Measurements from ENCODE around the gene AKAP13. TPM values are rescaled to one million over a fixed set of nuclear protein-coding genes. Genes with fewer than 3 reads are reported as not detected.

The AKAP13 gene
- total RNA-seq, 2 experiments from 2014 or later = 282 to 304 TPM

- Histone ChIP-seq H3K36me3 (ENCODE audit: insufficient read depth, low read length) (peaks cover 4% of the 10 kb centered on the region), H3K4me3 (ENCODE audit: low read length) (no peak overlapping the region), H3K27ac (ENCODE audit: low read depth in 1 of 2, low read length in 2 of 2) (no peak overlapping the region), H3K9me3 (ENCODE audit: control insufficient read depth in 1 of 2, insufficient read depth in 1 of 2, low read length in 2 of 2) (no peaks in the 10 kb centered on the region), H3K4me1 (ENCODE audit: insufficient read depth, low read length) (peaks cover 9% of the 10 kb centered on the region), H3K27me3 (ENCODE audit: control insufficient read depth in 1 of 2, insufficient read depth in 2 of 2, low read length in 2 of 2) (no peaks in the 10 kb centered on the region)
- intact Hi-C loops (cut with DNase I, micrococcal nuclease) = no loop called here
- ChIA-PET CTCF (no interaction called here), POLR2A (no interaction called here)
- TF ChIP-seq CTCF (IDR thresholded peaks at IDR 0.05) = no peak
- Mint-ChIP-seq H3K27ac (no peak overlapping the region), H3K36me3 (ENCODE audit: low read depth) (peaks cover 9% of the 10 kb centered on the region), H3K9me3 (no peaks in the 10 kb centered on the region), H3K4me3 (no peak overlapping the region), H3K27me3 (no peaks in the 10 kb centered on the region), H3K4me1 (ENCODE audit: low read depth) (peaks cover 81% of the 10 kb centered on the region)
- ATAC-seq (ENCODE audit: poor library complexity) (no peak), DNase-seq (no peak)
Observed at GRCh38 chr15:85492406-85492805, 112.0 kb downstream of the AKAP13 start.

- Mint-ChIP-seq H3K4me3 (no peak overlapping the region), H3K36me3 (ENCODE audit: low read depth) (peaks cover 4% of the 10 kb centered on the region), H3K4me1 (ENCODE audit: low read depth) (peaks cover 84% of the 10 kb centered on the region), H3K27me3 (no peaks in the 10 kb centered on the region), H3K27ac (no peak overlapping the region), H3K9me3 (no peaks in the 10 kb centered on the region)
- Histone ChIP-seq H3K9me3 (ENCODE audit: control insufficient read depth in 1 of 2, insufficient read depth in 1 of 2, low read length in 2 of 2) (no peaks in the 10 kb centered on the region), H3K27me3 (ENCODE audit: control insufficient read depth in 1 of 2, insufficient read depth in 2 of 2, low read length in 2 of 2) (no peaks in the 10 kb centered on the region), H3K36me3 (ENCODE audit: insufficient read depth, low read length) (no peaks in the 10 kb centered on the region), H3K4me3 (ENCODE audit: low read length) (no peak overlapping the region), H3K4me1 (ENCODE audit: insufficient read depth, low read length) (peaks cover 6% of the 10 kb centered on the region), H3K27ac (ENCODE audit: low read depth in 1 of 2, low read length in 2 of 2) (no peak overlapping the region)
- DNase-seq = no peak
- POLR2A ChIA-PET = interaction anchor here (0.6 kb wide), 1 partner anchor 239 kb away, joined by 3 read pairs; no protein-coding TSS in a partner anchor
- CTCF ChIA-PET = no interaction called here
- ATAC-seq (ENCODE audit: poor library complexity) = peak; percentile 22
- intact Hi-C loops (cut with DNase I, micrococcal nuclease) = no loop called here
- TF ChIP-seq CTCF (IDR thresholded peaks at IDR 0.05) = no peak
Observed at GRCh38 chr15:85493260-85493659, 112.9 kb downstream of the AKAP13 start.

GRCh38 chr15:85494048-85494777, 113.8 kb downstream of the AKAP13 start:
- peak overlapping the region; percentile 31 for H3K4me3 Mint-ChIP-seq
- ChIA-PET POLR2A (interaction anchor here (0.6 kb wide), 1 partner anchor 90 kb away, joined by 6 read pairs; no protein-coding TSS in a partner anchor), CTCF (interaction anchor here (1.5 kb wide), 1 partner anchor 10 kb away, joined by 6 read pairs; no protein-coding TSS in a partner anchor)

More at GRCh38 chr15:85494048-85494777, 113.8 kb downstream of the AKAP13 start:
- TF ChIP-seq CTCF (IDR thresholded peaks at IDR 0.05) = no peak
- Histone ChIP-seq H3K27ac (ENCODE audit: low read depth in 1 of 2, low read length in 2 of 2) (no peak overlapping the region), H3K36me3 (ENCODE audit: insufficient read depth, low read length) (no peaks in the 10 kb centered on the region), H3K4me3 (ENCODE audit: low read length) (no peak overlapping the region), H3K4me1 (ENCODE audit: insufficient read depth, low read length) (peaks cover 6% of the 10 kb centered on the region), H3K9me3 (ENCODE audit: control insufficient read depth in 1 of 2, insufficient read depth in 1 of 2, low read length in 2 of 2) (no peaks in the 10 kb centered on the region), H3K27me3 (ENCODE audit: control insufficient read depth in 1 of 2, insufficient read depth in 2 of 2, low read length in 2 of 2) (no peaks in the 10 kb centered on the region)
- Mint-ChIP-seq H3K9me3 (no peaks in the 10 kb centered on the region), H3K36me3 (ENCODE audit: low read depth) (no peaks in the 10 kb centered on the region), H3K27ac (peak overlapping the region; percentile 52), H3K27me3 (no peaks in the 10 kb centered on the region), H3K4me1 (ENCODE audit: low read depth) (peaks cover 84% of the 10 kb centered on the region)
- DNase-seq (peak in 2 of 14 experiments; percentile 16 to 32), ATAC-seq (ENCODE audit: poor library complexity) (peak; percentile 71)
- intact Hi-C loops (cut with DNase I, micrococcal nuclease) = no loop called here
